GM19372 (cell line): ENCODE results near the gene ZNF154.
"Not testable (repeated sequence)": the region's sequence is repeated elsewhere in the genome, so short reads cannot be mapped to it uniquely, and the experiment has no call there.

Source experiments
- ATAC-seq: cut with Tn5 transposase; IDR thresholded peaks from one replicate; pipeline ENCODE4 v1.9.1; 2021; ENCODE audit warnings: mild to moderate bottlenecking, low read depth, moderate library complexity; ENCODE audit not compliant: unreplicated experiment

The ZNF154 gene

DNA sequence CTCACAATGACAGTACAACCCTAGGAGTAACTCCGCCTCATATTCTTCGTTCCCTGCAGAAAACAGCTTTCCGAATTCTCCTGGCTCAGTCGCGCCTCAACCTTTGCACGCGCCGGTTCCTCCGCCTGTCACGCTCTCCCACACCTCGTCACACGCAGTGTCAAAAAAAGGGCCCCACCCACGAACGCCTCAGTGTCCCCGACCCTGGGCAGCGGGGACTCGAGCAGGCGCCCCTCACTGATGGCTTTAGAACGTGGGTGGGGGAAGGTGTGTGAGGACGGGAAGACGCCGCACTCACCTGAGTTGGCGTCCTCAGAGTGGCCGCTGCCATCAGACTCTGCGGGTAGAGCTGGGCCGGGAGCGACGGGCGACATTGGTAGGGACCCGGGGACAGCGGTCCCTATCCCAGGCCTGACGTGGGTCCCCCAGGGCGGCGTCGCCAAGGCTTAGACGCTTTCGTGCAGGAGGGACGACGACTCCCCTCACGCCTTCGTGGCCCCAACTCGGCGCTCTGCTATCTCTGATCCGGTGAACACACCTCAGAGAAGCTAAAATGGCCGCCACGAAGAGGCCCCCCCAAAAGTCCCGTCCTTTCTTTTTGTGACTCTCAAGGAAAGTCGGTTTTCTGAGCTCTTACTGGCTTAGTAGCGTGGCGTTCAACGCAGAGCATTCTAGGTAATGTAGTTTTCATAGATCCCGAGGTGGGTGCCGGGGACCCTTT, at the start of gene ZNF154:
Gene ZNF154, minus strand, starts transcription at position 564 of the 721 bp plus-strand sequence. Its CDS starts 233 bp downstream, at position 331.
- no peak for ATAC-seq

DNA sequence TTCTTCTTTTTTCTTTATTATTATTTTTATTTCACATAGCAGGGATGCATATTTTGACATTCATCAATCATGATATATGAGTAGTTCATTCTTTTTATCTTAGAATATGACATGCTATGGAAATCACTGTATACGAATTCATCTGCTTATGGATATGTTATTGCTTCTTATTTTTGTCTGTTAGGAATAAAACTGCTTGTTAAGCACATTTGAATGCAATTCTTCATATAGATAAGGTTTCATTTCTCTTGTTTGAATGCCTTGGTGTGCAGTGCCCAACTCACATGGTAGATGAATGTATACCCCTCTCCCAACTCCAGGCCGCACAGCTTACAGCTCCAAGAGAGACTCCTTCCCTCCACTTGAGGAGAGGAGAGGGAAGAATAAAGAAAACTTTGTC, 48.9 kb upstream of the ZNF154 start:
- no peak for ATAC-seq

DNA sequence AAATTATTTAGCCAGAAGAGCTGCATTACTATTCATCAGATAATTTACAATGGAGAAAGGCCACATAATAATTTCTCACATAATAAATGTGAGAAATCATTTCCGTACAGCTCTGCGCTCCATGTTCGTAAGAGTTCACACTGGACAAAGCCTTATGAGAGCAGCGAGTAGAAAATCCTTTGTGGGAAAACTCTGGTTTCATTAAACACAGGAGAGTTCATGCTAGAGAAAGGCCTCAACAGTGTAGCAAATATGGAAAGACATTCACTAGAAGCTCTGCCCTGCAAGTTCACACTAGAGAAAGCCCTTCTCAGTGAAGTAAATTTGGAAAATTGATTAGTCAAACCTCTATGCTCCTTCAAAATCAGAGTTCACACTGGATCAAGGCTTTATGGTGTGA, 46.0 kb upstream of the ZNF154 start:
- ATAC-seq, result no peak

DNA sequence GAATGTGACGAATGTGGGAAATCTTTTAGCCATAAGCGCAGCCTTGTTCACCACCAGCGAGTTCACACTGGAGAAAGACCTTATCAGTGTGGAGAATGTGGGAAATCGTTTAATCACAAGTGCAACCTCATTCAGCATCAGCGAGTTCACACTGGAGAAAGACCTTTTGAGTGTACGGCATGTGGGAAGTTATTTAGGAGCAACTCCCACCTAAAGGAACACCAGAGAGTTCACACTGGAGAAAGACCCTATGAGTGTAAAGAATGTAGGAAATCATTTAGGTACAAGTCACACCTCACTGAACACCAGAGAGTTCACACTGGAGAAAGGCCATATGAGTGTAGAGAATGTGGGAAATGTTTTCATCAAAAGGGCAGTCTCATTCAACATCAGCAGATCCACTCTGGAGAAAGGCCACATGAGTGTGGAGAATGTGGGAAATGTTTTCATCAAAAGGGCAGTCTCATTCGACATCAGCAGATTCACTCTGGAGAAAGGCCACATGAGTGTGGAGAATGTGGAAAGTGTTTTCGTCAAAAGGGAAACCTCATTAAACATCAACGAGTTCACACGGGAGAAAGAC, 45.2 kb upstream of the ZNF154 start:
- no peak for ATAC-seq

DNA sequence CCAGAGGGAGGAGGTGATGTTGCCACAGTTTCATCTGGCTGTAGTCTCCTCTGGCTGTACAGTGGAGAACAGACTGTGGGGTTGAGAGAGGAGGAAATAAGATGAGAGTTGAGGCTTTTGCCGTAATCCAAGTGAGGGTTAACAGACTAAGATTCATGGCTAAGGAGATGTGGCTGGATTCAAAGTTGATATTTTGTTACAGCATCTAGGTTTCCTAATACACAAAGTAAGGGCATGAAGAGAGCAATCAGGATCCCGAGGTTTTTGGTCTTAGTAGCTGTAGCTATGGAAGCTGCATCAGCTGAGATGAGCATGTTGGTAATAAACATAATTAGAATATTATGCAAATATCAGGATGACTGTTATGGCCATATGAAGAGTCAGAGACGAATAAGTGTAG, 39.0 kb upstream of the ZNF154 start:
- ATAC-seq, result no peak

DNA sequence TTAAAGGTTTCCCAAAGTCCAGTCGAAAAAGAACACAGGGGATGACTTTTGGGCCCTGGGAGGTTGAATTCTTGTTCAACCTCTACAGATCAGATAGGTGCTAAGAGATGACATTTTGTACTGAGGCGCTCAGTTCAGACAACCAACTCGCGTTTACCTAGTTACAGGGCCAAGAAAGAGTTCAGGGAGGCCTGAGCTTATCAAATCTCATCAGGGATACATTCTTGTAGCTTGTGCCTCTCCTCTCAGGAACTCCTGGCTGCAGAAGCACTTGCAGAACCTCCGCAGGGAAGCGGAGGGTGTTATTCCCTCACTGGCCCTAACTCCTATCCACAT, 38.4 kb upstream of the ZNF154 start:
- no peak for ATAC-seq

DNA sequence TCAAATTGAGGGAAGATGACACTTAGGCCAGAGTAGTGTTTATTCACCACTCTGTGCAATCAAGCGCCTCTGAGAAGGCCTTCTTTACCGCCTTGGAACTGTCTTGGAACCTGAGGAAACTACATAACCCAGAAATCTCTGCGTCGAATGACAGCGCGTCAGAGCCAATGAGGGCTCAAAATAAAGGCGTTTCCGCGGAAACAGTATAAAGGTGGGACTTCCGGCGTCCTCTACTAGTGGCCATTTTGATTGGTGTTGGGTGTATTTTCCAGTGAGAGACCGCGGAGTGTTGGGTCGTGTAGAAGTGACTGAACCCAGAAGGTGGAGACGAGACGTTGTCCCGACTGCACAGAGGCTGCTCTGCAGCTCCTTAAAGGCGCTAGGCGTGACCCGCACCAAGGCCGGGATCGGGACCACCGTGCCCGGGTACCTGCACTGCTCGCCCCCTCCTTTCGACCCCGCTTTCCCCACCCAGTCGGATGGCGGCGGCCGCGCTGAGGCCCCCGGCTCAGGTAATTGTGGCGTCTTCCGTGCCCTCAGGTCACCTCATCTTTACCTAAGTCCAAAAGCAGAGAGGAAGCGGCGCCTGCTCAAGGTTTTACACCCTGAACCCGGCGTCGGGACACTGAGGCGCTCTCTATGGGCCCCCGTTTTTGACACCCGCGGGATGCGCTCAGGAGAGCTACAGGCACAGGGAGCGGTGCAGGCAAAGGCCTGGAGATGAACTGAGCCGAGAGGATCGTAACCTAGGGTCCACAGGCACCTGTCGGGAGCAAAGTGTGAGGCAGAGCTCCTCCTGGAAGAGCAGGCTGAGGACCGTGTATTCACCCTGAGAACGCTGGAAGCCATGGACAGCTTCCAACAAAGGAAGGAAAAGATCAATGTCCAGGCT, 37.8 kb upstream of the ZNF154 start, which contains the start of gene ZNF776:
Gene ZNF776, plus strand, starts transcription at position 236 of the 892 bp plus-strand sequence. Its CDS starts 244 bp downstream, at position 480.
- ATAC-seq, result peak; percentile 97

DNA sequence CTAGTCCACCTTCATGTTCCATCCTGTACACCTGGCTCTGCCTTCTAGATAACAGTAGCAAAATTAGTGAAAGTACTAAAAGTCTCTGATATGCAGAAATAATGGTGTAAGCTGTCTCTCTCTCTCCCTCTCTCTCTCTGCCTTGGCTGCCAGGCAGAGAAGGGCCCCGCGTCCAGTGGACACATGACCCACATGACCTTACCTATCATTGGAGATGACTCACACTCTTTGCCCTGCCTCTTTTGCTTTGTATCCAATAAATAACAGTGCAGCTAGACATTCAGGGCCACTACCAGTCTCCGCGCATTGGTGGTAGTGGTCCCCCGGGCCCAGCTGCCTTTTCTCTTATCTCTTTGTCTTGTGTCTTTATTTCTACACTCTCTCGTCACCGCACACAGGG, 29.8 kb upstream of the ZNF154 start:
- not testable (repeated sequence) for ATAC-seq

DNA sequence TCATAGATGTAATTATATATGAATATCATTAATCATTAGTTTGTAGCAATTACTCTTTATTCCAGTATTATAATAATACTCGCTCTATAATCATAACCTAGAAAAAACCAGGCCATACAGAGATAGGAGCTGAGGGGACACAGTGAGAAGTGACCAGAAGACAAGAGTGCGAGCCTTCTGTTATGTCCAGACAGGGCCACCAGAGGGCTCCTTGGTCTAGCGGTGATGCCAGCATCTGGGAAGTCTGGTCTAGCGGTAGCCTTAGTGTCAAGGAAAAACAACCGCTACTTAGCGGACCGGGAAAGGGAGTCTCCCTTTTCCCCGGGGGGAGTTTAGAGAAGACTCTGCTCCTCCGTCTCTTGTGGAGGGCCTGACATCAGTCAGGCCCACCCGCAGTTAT, 29.3 kb upstream of the ZNF154 start:
- ATAC-seq, result not testable (repeated sequence)

DNA sequence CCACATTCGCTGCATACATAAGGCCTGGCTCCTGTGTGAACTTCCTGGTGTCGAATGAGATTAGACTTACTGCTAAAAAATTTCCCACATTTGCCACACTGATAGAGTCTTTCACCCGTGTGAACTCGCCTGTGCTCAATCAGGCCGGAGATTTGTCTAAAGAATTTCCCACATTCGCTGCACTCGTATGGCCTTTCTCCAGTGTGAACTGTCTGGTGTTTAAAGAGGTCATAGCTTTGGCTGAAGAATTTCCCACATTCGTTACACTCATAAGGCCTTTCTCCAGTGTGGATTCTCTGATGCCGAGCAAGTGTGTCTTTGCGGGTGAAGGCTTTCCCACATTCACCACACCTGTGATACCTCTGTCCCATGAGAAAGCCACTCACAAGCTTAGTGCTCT, 11.9 kb upstream of the ZNF154 start:
- no peak for ATAC-seq

DNA sequence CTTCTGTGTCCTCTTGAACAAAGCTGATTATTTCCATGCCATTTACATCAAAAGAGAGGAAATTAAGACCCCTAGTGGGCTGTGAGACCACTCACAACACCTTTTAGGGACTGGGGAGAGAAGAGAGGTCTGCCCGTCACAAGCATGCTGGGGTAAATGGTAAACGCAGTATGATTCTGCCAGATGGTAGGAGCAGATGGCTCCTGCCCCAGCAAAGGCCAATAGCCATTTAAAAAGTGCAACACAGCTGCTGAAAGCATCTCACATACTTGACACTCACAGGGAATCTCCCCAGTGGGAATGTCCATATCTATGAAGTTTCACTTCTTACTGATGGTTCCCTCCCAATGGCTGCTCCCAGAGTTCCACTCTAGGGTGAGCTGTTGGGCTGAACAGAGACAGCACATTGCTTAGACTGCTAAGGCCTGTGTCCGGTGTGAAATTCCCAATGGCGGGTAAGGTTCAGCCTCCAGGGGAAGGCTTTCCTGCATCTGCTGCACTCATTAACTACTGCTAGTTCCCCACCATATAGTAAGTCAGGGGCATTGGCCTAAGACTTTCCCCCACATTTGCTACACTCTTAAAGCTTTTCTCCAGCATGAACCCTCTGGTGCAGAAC, 11.0 kb upstream of the ZNF154 start:
- no peak for ATAC-seq

DNA sequence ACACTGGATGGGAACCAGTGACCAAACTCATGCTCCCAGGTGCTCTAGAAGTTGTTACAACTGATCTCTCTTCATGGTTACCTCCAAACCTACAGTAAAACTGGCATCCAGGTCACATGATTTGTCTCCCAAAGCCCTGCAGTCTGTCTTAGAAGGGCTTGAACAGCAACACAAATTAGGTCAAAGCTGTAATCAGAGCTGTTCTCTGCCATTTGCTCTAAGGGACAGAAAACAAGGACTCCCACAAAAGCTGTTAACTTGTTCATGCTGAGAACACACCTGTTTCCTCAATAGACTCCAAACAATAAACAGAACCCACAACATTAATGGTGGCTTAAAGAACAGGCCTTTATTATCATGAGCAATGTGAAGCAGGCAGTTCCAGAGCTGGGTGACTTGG, 10.4 kb upstream of the ZNF154 start:
- ATAC-seq, result no peak

DNA sequence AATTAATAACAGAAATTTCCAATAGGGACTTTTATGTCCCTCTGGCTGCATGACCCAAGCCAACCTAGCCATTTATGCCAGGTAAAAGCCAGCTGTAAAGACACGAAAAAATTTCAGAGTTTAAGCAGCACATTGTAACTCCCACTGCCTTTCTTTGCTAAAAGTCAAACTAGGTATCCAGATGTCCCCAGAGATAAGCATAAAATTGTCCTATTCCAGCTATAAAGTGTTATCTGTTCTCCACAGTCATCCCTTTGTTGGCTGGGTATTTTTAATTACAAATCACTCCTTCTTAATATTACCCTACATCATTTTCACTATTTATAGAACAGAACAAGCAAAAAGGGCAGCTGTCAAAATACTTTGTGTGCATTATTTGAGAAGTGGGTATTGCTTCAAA, 3.2 kb upstream of the ZNF154 start:
- no peak for ATAC-seq

DNA sequence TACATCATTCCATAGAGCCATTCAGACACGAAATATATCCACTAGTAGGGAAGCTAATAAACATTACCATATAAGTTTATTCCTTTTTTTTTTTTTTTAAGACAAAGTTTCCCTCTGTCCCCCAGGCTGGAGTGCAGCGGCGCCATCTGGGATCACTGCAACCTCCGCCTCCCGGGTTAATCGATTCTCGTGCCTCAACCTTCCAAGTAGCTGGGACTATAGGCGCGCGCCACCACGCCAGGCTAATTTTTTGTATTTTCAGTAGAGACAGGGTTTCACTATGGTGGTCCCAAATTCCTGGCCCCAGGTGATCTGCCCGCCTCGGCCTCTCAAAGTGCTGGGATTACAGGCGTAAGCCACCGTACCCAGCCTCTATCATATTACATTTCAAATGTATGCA, 612 bp upstream of the ZNF154 start:
- ATAC-seq, result no peak

DNA sequence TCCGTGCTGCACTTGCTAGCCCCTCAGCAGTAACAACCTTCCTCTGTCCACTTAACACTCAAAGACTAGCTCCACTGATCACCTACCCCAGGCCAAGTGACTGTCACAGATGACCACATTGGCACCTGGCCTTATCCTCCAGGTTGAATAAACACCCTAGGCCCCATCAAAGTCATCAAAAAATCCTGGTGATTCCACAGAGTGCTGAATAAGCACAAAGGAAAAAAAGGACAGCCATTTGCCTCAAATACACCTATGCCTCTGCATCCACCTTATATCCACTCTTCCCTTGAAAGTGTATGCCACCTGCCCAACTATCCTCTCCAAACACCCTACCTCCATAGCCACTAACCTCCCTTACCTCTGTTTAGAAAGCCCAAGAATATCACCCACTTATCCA, 2.7 kb downstream of the ZNF154 start:
- ATAC-seq, result no peak

DNA sequence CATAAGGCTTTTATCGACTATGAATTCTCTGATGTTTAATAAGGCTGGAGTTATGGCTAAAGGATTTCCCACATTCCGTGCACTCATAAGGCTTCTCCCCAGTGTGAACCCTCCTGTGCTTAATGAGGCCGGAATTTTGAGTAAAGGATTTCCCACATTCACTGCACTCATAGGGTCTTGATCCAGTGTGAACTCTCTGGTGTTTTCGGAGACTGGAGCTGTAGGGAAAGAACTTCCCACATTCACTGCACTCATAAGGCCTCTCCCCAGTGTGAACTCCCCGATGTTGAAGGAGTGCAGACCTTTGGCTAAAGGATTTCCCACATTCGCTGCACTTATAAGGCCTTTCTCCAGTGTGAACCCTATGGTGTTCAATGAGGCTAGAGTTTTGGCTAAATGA, 7.4 kb downstream of the ZNF154 start:
- ATAC-seq, result no peak

DNA sequence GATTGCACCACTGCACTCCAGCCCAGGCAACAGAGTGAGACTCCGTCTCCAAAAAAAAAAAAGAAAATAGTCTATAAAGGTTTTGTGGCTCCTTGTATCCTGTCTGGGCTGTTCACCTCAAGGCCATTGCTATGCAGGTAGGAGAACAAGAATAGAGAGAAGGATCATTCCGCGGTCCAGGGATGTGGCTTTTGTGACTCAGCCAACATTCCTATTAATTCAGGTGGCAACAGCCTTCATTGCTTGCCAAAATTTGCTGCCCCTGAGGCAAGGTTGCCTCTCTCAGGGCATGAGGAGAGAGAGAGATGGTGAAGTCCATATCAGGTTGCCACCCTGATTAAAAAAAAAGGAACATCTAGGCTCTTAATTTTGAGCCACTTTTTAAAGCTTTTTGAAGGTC, 19.3 kb downstream of the ZNF154 start:
- no peak for ATAC-seq

DNA sequence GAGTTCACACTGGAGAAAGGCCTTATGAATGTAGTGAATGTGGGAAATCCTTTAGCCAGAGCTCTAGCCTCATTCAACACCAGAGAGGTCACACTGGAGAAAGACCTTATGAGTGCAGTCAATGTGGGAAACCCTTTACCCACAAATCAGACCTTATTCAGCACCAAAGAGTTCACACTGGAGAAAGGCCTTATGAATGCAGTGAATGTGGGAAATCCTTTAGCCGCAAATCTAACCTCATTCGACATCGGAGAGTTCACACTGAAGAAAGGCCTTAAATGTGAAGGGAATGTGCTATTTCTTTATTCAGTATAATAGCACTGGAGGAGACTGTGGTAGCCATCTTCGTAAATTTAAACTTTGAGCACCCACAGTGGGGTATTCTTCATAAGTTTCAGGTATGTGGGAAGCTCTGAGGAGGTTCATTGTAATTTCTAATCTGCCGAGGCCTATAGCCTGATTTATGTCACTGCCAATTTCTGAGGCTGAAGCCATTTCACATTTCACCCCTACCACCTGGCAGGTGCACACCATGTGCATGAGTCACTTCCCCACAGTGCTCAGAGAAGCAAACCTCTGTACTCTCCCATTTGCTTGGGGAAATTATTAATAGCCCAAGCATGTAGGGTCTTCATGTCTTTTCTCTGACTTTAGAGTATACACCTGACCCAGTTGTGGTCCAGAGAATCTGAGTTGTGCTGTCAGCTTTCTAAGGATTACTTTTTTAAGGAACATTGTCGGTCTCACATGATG, 20.8 kb downstream of the ZNF154 start:
- no peak for ATAC-seq

DNA sequence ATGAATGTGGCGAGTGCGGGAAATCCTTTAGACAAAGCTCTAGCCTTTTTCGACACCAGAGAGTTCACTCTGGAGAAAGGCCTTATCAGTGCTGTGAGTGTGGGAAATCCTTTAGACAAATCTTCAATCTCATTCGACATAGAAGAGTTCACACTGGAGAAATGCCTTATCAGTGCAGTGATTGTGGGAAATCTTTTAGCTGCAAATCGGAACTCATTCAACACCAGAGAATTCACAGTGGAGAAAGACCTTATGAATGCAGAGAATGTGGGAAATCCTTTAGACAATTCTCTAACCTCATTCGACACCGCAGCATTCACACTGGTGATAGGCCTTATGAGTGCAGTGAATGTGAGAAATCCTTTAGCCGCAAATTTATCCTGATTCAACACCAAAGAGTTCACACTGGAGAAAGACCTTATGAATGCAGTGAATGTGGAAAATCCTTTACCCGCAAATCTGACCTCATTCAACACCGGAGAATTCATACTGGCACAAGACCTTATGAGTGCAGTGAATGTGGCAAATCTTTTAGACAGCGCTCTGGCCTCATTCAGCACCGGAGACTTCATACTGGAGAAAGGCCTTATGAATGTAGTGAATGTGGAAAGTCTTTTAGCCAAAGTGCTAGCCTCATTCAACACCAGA, 21.5 kb downstream of the ZNF154 start:
- ATAC-seq, result no peak

DNA sequence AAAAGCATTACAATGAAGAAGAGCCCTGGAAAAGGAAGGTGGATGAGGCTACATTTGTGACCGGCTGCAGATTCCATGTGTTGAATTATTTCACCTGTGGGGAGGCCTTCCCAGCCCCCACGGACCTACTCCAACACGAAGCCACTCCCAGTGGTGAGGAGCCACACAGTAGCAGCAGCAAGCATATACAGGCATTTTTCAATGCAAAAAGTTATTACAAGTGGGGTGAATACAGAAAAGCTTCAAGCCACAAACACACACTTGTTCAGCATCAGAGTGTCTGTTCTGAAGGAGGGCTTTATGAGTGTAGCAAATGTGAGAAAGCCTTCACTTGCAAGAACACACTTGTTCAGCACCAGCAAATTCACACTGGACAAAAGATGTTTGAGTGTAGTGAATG, 22.3 kb downstream of the ZNF154 start:
- no peak for ATAC-seq
